SKM-1 treated with dmso at 0.1 percent for 144 hours (cell line): ENCODE data around the gene CLDN24.

Experiments used
- DNase-seq: peaks from one replicate; lab custom pipeline; 2025; ENCODE audit not compliant: unreplicated experiment; lab: John Stamatoyannopoulos, UW

CLDN24 gene

DNA sequence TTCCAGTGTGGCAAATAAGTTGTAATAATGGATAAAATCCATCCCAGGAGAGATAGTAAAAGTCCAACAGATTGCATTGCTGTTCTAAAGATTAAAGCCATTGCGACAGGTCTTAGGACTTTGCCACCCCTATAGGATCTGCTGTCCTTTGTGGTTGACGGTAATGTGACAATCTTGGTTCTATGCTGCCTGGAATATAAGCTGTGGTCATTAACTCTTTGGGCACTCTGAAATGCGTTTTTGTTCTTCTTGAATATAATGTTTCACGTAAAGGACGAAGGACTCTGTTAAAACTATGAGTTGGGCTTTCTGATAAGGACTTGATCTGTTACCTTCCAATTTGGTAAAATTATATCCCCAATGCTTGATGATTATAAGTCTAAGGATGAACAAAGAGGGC is at the start of gene CLDN24:
Gene CLDN24, minus strand, starts transcription at position 101 of the 400 bp plus-strand sequence. Its CDS starts 0 bp downstream, at position 101.
- no peak for DNase-seq

DNA sequence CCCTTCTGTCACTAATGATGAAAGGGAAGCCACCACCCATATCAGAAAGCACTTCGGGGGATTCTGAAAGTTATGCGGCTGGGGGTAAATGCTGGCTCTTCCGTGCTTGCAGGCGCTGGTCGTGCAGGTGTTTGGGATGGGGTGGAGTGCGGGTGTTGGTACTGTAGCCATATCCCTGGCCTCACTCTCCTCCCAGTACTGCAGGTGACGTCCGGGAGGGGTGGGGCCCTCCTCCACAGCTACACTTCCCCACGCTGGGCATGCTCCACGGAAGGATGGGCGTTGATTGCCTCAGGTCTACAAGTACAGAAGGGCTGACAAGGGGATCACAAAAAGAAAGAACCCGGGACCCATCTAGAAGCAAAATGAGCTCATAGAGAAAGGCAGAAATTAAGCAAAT is 48.6 kb upstream of the CLDN24 start:
- DNase-seq, result no peak

DNA sequence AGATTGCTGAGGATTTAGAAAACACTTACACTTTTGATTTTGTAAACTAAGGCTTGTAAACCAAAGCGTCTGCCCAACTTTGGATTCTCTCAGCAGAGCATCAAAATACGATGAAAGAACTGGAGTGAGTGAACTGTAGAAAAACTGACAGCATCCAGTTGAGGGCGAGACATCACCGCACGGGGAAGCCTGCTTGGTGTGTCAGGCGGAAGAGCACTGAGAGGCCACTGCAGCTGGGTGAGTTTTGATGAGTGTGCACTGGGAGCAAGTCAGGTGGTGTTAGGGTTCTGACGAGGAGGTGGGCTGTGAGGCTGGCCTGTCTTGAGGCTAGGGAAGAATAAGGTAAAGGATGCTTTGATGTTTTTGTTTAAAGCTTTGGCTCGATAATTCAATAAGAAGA is 46.8 kb upstream of the CLDN24 start:
- DNase-seq, result no peak

DNA sequence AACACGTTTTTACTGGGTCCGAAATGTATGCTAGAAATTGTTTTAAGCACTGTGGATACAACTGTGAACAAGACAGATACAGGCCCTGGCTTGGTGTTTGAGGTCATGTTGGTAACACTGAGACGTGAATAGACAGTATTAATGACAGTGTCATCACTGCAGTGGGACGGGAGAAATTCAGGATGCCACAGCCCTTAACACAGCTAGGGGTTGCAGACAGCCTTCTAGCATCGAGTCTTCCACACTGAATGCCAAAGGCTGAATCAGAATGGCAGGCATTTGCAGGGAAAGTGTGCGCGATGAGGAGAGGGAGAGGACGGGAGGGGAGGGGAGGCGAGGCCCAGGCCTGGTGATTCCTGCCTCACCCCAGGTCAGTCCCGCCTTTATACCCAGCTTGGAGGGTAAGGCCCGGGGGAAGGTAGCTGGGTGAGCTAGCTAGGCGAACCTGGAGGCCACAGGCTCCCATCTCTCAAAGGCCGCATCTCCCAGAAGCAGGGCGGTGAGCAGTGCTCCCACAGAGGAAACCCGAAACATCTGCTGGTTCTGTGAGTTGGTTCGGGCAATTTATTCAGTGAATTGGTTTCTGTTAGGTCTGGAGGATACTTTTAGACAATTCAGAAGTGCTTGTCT is 44.1 kb upstream of the CLDN24 start:
- no peak for DNase-seq

DNA sequence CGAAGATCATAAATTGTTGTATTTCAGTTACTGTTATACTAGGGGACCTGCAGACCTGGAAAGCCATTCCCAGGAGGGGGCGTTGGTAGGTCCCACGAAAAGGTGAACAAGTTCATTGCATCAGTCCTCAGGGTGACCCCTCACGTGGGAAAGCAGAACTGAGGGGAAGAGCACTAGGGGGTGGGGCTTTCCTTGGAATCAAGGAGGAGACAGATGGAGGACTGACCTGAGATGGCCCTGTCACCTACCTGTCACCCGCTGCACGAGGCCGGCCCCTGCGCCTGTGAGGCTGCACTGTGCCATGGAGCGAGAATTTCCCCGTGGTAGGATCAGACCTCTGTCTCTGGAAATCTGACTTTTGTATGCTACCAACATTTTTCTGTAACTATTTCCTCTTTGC is 41.8 kb upstream of the CLDN24 start:
- no peak for DNase-seq

DNA sequence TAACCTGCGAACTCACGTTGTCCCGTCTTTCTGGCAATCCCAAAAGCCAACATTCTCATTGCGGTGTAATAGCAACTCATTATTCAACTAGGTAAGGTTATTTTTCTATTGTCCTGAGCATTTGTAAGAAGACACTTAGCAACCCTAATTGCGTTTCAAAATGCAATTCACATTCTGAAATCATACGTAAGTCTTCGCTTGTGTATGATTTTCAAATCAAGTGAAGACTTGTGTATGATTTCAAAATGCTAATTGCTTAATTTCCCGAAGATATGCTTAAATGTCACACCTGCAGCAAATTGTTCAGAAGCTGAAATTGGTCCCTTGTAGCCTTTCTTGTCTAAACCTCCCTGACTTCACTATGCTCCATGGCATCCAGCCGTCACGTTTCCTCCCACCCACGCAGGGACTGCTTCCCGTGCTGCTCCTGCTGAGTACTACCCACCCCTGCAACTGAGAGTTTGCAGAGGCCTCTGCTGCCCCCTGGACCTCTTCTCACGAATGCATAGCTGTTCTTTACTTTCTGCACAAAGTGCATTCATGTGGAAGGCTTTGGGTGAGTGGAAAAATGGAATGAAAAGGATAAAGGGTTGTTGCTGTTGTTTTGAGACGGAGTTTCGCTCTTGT is 40.8 kb upstream of the CLDN24 start:
- DNase-seq, result no peak

DNA sequence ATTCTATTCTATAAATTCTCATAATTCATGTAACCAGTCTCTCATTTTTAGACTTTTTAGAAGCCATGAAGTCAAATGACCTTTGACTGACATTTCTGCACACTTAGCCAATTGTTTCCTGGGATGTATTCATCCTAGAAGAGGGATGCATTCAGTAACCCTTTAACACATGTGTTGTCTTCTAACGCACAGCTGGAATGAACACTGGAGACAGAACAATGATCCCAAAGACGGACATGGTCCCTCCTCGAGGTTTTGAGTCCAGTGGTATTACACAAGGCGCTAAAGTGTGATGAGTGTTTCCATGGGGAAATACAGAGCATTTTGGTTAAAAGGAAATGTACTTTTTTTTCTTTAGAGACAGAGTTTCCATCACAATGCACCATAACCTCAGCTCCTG is 39.8 kb upstream of the CLDN24 start:
- DNase-seq, result no peak

DNA sequence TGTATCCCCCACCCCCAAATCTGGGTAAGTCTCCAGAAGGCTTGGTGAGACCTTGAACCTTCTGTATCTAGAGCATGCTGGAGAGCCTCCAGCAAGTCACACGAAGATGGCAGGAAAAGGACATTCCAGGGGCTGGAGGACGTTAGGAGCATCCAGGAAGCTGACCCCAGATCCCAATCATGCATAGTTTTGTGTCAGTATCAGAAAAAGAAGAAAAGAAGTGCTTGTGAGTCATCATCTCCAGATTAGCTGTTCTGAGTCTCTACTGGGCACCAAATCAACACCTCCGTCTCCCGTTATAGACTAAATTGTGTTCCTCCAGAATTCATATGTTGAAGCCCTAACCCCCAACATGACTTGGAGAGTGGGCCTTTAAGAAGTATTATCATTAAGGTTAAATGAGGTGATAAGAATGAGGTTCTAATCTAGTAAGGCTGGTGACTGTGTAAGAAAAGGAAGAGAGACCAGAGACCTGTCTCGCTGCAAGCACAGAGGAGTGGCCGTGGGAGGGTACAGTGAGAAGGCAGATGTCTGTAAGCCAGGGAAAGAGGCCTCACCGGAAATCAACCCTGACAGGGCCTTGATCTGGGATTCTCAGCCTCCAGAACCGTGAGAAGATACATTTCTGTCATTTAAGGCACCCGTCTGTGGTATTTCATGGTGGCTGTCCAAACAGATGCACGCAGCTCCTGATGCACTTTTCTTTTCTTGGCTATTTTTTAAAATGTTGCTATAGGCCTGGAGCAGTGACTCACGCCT is 38.1 kb upstream of the CLDN24 start:
- DNase-seq, result no peak

DNA sequence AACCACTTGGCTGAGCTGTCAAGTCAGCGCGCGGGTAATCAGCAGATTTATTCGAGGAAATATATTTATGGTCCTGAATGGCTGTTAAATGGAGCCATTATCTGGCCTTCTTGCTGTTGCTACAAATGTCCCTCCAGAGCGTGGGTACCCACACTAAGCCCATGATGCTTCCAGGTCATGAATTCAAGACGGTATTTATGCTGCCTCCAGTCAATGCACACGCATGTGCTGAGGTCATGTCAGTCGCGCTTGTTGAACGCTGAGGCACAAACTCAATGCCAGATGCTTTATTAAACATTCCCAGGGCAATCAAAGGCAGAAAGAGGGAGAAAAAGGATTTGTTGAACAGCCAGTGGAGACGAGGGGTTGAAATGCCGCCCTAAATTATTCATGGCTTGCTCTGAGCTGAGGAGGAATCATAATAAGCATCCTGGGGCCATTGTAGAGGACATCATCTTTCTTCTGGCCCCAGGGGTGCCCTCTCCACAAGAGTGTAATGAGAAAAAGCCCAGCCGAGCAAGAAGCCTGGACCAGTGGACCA is 36.1 kb upstream of the CLDN24 start:
- no peak for DNase-seq

DNA sequence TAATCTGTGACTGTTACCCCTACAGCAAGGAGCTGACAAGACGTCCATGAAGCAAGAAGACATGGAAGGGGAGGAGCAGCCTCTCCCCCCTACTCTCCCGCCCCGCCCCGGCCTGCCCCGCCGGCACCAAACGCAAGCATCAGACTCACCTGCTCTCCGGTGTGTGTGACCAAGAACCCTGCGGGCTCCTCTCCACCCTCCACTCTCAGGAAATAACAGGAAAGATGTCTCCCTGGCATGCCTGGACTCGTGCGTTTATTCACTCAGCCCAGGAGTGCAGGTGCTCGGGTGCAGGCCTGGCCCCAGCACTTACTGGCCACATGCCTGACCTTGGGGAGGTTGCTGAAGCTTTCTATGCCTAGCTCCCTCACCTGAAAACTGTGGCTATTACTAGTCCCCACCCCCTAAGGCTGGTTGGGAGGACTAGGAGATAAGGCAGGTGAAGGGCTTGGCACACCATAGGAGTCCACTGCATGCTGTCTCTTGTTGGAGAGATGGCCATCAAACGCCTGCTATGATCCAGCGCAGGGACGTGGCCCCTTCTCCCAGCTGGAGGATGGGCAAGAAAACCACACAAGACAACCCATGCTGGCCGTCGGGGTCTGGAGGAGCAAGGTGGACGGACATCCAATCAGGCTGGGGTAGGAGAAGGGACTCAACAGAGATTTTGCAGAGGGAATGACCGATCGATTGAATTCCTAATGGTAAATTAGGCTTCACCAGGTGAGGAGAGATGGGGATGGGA is 34.9 kb upstream of the CLDN24 start:
- DNase-seq, result no peak

DNA sequence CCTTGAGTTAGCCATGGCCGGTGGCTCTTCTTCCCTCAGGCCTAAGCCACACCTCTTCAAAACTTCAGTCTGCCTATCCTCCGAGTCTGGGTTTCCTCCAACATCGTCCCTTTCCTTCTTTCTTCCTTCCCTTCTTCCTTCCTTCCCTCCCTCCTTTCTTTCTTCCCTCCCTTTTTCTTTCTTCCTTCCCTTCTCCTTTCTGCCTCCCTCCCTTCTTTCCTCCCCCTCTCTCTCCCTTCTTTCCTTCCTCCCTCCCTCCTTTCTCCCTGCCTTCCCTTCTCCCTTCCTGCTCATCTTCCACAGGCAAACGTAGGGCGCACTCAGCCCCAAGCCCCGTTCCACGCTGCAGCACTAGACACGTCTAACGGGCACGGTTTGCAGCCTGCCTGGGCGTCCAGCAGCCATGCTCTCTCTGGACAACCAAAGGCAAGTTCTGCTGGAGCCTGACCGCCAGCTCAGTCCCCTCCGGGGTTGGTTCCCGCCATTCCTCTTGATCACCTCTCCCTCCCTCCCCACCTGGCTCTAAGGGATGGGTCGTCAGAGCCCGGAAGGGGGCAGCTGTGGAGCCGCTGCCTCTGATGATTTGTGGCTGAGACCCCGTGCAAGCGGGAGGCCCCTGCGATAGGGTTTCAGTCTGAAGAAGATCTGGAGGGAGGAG is 34.1 kb upstream of the CLDN24 start:
- no peak for DNase-seq

DNA sequence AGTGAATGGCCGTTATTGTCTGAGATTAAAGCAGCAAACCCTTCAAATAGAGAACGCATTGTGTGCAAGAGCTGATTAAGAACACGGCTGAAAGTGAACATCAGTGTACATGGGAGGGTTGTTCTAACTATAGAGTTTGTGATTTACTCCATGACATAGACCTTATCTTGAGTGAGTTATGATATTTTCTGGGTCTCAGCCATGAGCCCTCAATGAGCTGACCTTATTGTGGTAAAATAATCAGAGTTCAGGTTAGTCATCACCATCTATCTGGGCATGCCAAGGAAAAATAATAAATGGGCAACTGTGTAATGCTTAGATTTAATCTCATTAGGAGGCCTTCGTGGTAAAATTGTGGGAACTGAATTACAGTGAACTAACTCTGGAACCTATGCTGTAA is 33.2 kb upstream of the CLDN24 start:
- DNase-seq, result no peak

DNA sequence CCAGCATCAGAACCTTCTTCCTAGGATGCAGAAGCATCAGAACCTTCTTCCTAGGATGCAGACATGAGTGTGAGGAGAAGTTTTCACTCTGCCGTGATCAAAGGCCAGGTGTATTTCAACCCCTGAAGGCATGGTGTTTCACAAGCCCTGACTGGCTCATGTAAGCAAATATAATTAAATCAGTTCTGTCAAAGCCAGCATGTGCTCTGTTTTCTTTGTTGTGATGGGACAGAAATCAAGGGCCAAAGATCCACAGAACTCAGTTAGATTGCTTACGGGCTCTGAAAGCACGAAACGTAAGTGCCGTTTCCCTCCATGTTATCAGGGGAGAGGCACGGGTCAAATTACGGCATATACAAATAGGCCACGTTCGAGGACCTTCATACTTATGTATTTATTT is 32.0 kb upstream of the CLDN24 start:
- no peak for DNase-seq

DNA sequence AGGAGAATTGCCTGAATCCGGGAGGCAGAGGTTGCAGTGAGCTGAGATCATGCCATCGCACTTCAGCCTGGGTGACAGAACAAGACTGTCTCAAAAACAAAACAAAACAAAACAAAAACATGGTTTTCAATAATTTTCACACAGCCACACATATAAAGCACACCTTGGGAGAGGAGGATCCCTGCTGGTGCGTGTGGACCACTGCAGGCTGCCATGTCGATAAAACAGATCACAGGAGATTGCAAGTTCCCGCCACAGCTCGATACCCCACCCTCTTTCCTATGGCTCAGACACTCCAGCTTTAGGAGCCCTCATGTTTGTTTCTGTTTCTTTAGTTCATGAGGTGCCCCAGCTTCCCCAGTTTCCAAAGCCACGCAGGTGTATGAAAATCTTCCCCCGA is 31.3 kb upstream of the CLDN24 start:
- no peak for DNase-seq

DNA sequence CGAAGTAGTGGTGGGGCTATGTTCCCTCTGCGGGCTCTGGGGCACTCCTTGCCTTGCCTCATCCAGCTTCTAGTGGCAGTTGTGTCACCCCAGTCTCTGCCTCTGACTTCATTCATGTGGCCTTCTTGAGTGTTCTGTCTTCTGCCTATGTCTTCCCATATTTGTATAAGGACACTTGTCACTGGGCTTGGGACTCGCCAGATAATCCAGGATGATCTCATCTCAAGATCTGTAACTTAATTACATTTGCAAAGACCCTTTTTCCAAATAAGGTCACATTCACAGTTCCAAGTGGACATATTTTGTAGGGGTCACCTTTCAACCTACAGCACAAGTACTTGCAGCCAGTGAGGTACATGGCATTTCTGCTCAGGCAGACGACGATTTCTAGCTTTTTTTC is 30.3 kb upstream of the CLDN24 start:
- no peak for DNase-seq

DNA sequence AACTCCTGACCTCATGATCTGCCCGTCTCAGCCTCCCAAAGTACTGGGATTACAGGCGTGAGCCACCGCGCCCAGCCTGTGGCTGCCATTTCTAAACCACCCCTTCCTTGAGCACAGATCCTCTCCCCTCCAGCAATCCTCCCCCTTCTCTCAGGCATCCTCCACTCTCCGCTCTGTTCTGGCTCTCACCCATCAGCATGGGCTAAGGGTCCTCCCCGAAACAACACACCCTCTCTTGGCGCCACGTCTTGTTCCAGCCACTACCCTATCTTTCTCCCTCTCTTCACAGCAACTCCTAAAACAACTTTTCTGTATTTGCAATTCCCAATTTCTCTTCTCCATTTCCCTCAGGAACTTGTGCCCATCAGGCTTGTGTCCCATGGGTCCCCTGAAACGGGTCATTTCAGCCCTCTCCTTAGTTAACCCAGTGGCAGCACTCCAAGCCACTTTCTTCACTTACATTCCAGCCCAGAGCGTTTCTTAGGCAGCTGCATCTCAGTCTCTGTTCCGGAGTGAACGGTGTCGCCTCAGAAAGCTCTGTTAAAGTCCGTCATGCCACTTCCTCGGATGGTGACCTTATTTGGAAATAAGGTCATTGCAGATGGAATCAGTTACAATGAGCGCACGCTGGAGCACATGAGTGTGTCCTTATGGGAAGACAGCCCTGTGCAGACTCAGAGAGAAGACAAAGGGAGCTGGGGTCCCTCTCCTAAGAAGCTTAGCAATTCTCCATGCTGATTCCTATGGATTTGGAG is 28.3 kb upstream of the CLDN24 start:
- no peak for DNase-seq

DNA sequence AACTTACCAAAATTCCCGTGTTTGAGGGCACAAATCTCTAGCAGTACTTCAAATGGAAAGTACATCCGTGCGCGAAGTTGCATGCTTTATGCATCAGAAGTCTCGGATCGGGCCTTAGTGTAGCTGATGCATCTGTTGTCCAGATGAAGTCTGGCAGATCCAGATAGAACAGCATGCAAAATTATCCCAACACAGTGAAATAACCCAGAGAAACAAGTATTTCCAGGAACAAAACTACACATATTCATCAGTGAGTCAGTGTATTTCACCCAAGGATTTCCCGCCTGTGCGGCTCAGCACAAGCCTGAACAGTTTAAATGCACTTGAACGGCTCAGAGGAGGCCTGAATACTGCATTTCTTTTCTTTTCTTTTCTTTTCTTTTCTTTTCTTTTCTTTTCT is 27.4 kb upstream of the CLDN24 start:
- no peak for DNase-seq

DNA sequence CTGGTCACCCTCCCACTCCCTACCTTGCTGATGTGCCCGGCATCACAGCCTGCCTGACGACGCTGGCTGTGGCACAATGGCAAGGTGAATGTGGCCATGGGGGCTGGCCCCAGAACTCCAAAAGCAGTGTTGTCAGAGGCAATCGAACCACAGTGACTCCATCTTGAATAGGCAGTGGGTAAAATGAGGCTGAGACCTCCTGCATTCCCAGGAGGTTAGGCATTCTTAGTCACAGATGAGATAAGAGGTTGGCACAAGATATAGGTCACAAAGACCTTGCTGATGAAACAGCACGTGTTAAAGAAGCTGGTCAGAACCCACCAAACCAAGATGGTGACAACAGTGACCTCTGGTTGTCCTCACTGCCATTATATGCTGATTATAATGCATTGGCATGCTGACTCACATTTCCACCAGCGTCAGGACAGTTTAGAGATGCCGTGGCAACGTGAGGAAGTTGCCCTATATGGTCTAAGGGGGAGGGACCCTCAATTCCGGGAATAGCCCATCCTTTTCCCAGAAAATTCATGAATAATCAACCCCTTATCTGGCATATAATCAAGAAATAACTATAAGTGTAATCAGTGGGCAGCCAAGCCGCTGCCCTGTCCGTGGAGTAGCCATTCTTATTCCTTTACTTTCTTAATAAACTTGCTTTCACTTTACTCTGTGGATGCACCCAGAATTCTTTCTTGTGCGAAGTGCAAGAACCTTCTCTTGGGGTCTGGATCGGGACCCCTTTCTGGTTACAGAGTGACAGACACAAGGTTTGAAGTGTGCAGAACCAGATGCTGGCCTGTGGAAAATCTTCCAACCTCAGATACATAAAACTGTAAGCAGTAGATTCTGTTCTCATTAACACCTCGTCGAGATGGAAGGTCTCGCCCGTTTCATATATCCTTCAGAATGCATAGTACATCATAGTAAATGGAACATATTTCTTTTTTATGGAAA is 26.8 kb upstream of the CLDN24 start:
- DNase-seq, result no peak

DNA sequence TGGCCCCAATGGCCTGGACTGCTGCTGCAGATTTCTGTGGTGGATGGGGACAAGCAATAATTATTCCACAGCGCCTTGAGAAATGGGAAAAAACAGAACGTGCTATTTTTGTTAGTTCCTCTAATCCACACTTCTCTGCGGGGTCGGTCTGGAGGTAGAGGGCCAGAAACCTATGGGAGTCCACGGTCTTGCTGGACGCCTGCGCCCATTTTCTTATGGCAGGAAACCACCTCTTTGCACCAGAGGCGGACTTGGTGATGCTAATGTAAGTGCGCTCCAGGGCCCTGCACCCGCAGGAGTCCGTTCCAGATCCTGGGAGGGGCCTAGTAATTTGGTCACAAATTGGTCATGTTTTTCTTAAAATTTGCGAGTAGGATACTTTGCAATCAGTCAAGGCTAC is 25.9 kb upstream of the CLDN24 start:
- no peak for DNase-seq
